ENCODE data around the gene AGPAT2.
"Not testable (repeated sequence)": the region's sequence is repeated elsewhere in the genome, so short reads cannot be mapped to it uniquely, and the experiment has no call there.

AGPAT2 gene

GRCh38 chr9:136720251-136720897, 33.1 kb upstream of the AGPAT2 start:
- DNase-seq (ENCODE audit: low read depth in 2 of 2) = no peak

DNA sequence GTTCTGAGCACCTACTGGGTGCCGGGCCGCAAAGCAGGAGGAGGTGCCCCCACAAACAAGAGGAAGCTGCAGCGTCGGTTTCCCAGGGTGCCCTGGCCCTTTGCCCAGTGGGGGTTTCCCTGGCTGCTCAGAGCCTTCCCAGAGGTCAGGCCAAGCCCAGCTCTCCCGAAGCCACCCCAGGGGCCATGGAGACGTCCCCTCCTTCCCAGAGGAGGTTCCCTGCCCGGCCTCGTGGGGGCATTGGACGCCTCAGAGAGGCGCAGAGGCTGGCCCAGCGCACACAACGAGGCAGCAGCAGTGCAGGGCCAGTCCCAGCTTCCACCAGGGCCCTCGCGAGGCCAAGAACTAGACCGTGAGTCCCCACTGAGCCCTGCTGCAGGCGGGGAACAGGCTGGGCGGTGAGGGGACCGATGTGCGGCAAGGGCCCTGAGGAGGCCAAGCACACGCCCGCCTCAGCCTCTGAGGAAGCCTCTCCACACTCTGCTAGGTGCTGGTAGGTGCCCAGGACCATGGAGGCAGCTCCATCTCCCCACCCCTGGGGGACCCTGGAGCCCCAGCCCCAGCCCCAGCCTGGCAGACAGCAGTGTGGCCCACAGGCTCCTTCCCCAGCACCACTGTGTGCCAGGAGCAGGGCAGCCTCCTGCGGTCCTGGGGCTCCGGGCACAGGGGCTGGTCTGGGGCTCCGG, 32.1 kb upstream of the AGPAT2 start:
- DNase-seq (ENCODE audit: low read depth in 2 of 2) = no peak

- DNase-seq (ENCODE audit: low read depth in 2 of 2) = no peak
Measured at GRCh38 chr9:136718345-136719194, 31.3 kb upstream of the AGPAT2 start.

DNA sequence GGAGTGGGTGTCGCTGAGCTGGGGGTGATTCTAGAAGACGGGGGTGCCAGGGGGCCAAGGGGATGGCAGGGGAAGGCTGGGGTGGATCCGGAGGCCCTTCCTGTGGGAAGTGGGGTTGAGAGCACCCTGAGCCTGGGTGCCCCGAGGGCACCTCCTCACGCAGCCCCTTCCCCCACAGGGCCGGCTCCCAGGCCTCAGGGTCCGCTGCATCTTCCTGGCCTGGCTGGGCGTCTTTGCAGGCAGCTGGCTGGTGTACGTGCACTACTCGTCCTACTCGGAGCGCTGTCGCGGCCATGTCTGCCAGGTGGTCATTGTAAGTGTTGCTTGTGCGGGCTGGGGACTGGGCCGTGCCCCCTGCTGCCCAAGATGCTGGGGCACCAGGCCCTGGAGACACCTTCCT, 30.1 kb upstream of the AGPAT2 start:
- DNase-seq (ENCODE audit: low read depth in 2 of 2) = no peak

DNA sequence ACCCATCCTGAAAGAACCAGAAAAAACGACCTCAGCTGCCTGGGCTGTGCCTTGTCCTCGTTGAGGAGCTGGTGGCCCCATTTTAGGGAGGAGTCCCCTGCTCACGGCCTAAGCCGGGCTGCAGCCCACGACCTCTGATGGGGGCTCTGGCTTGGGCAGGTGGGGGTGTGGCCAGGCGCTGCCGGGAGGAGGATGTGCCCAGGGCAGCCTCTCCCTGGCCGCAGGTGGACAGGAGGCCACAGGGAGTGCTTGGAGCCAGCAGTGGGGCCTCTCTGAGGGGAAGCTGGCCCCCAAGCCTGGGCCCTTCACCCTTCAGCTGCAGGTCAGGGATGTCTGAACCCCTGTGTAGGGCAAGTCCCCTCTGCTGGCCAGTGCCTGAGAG, 27.6 kb upstream of the AGPAT2 start:
- no peak for DNase-seq (ENCODE audit: low read depth in 2 of 2)

DNA sequence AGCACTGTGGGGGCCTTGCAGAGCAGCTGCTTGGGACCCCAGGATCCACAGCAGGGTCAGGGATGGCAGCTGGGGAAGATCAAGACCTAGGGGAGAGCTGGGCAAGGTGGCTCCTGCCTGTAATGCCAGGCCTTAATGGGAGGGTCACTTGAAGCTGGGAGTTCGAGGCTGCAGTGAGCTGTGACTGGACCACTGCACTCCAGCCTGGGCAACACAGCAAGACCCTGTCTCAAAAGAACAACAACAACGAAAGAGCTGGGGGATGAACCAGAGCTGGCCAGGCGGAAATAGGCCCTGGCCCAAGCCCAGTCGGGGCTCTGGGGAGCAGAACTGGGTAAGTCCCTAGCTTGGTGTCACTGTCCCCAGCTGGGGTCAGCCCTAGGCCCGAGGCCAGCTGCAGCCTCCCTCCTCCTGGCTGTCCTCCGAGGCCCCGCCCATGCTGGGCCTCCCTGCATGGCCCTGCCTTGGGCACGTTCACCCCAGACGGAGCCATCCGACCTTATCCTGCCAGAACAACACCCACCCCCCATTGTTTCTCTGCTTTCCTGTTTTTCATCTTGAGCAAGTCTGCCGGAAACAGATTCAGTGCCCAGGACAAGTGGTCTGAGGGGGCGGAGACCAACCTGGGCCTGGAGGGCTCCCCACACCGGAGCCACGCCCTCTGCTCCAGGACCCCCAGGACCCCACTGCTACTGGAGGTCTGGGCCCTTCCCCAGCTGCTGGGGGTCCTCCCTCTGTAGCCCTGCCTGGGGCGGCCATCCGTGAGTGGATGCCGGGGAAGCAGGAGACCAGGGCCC, 27.0 kb upstream of the AGPAT2 start:
- no peak for DNase-seq (ENCODE audit: low read depth in 2 of 2)

DNA sequence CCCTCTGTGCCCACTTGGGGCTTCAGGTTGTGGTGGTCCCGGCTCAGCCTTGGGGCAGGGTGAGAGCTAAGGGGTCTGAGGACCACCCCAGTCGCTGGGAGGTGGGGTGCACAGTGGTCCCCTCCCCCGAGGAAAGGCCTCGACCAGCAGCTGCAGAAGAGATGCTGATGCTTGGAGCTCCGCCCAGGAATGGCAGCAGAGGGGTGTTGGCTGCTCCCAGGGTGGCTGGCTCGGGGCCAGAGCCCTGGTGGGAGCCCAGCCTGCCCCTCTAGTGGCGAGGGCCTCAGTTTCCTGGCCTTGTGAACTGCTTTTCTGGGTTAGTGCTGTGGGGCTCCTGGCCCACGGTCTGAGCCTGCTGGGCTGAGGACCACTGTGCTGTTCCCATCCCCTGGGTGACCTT, 26.3 kb upstream of the AGPAT2 start:
- no peak for DNase-seq (ENCODE audit: low read depth in 2 of 2)

DNA sequence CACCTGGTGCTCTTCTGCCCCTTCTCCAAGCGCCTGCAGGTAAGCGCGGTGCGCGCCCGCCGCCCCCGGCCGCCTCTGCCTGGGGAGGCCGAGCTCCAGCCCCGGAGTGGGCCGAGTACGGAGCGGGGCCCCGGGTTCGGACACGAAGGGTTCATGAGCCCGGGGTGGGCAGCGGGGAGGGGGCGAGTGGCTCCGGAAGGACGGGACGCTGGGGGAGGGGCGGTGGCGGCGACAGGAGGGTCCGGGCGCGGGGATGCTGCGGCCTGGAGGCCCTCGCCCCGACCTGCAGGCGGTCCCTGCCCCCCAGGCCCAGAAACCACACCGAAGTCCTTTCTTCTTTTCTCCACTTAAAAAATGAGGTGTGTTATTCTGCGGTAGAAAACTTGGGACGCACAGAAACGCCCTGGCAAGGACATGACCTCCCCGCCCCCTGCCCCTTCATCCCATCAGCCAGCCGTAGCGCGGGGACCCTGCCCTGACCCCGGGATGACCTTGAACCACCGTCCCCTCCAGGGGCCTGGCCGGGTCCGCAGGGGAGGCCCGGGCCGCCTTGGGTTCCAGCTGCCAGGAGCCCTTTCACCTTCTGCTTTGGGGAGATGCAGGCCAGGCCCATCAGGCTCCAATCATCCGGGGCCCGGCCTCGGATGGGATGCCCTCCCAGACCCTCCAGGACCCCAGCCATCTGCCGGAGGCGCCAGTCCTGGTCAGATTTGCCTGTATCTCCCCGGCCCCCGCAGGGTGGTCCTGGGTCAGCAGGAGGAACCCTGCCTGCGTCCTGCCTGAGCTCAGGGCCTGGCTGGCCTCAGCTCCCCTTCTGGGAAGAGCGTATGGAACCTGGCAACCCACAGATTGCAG, 25.7 kb upstream of the AGPAT2 start:
- no peak for DNase-seq (ENCODE audit: low read depth in 2 of 2)

DNA sequence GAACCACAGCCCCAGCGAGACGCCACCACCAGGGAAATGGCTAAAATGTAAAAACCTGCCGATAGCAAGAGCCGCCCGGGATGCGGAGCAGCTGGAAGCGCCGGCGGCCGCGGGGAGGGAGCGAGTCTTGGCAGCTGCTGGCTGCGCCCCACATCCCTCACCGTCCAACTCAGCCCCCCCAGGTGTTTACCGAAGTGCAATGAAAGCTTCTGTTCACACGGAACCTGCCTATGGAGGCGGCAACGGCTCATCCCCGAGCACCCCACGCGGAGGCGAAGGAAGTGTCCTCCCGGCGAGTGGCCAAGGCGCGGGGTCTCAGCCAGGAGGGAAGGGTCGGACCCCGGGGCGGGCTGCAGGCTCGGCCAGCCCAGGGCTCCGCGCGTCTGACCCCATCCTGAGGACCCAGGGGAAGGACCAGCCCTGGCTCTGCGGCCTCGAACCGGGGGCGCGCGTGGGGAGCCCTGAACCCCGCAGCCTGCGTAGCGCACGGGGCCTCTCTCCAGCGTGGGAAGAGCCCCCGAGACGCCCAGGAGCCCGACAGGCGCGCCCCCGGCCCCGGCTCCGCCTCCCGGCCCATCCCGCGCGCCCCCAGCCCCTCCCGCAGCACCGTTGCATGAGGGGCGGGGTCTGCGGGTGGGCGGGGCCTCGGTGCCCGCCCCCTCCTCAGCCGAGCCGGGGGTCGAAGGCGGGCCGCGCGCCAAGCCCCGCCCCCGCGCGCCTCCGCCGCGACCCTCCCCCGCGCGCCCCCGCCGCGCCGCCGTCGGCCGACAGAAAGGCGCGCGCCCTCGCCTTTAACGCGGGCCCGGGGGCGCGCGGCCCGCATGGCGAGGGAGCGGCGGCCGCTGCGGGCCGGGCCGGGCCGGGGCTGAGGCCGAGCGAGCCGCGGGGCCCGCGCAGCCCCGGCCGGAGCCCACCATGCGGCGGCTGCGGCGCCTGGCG, 24.8 kb upstream of the AGPAT2 start, which contains the start of gene DIPK1B:
TSS of gene DIPK1B (plus strand) at position 822 of the 939 bp plus-strand sequence. CDS start at position 916, 94 bp downstream.
- DNase-seq (ENCODE audit: low read depth in 2 of 2) = no peak

DNA sequence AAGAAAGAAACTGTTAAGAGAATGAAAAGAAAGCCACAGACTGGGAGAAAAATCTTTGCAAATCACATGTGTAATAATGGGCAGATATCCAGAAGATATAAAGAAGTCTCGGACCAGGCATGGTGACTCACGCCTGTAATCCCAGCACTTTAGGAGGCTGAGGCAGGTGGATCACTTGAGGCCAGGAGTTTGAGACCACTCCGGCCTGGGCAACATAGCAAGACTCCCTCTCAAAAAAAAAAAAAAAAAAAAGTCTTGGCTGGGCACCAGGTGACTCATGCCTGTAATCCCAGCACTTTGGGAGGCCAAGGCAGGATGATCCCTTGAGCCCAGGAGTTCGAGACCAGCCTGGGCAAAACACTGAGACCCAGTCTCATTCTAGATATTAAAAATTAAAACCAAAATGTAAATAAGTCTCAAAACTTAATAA, 24.0 kb upstream of the AGPAT2 start:
- not testable (repeated sequence) for DNase-seq (ENCODE audit: low read depth in 2 of 2)

- no peak for DNase-seq (ENCODE audit: low read depth in 2 of 2)
Measured at GRCh38 chr9:136710543-136710942, 23.3 kb upstream of the AGPAT2 start.

DNA sequence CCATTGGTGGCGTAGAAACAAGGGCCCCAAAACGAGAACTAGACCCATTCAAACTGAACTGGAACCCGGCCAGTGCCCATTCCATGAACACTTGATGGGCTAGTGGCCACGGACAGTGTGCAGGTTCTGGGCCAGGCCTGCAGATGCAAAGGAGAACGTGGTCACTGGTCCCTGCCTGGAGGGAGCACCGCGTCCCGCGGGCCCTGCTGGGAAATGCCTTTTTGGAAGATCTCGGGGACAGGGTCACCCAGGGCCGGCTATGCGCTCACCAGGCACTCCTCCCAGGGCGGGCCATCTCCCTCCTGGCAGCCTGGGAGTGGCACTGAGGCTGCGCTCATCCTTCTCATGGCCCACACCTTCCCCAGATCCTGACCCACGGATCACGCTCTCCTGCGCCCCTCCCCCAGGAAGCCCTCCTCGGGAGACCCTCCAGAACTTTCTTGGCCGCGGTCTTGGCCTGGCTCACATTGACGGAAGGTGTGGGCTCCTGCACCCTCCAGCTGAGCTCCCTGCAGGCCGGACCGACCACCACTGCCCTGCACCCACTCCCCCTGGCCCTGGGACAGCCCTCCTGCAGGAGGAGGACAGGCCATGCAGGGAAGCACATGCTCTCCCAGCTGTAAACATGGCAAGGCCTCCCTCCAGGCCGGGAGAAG, 22.3 kb upstream of the AGPAT2 start:
- DNase-seq (ENCODE audit: low read depth in 2 of 2) = no peak

- no peak for DNase-seq (ENCODE audit: low read depth in 2 of 2)
Measured at GRCh38 chr9:136707849-136708517, 20.7 kb upstream of the AGPAT2 start.

- no peak for DNase-seq (ENCODE audit: low read depth in 2 of 2)
Measured at GRCh38 chr9:136707011-136707410, 19.8 kb upstream of the AGPAT2 start.

GRCh38 chr9:136705564-136705963, 18.3 kb upstream of the AGPAT2 start:
- DNase-seq (ENCODE audit: low read depth in 2 of 2) = no peak

DNA sequence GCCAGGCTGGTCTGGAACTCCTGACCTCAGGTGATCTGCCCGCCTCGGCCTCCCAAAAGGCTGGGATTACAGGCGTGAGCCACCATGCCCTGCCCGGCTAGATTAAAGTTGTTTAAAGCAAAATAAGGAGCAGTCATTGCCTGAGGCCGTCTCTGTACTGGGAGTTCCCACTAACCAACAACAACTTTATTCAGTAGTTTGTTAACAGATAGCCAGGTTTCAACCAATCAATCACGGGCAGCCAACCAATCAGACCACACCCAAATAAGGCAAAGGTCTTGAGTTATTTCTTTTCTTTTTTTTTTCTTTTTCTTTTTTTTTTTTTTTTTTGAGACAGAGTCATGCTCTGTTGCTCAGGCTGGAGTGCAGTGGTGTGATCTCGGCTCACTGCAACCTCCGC, 17.5 kb upstream of the AGPAT2 start:
- DNase-seq (ENCODE audit: low read depth in 2 of 2) = not testable (repeated sequence)

DNA sequence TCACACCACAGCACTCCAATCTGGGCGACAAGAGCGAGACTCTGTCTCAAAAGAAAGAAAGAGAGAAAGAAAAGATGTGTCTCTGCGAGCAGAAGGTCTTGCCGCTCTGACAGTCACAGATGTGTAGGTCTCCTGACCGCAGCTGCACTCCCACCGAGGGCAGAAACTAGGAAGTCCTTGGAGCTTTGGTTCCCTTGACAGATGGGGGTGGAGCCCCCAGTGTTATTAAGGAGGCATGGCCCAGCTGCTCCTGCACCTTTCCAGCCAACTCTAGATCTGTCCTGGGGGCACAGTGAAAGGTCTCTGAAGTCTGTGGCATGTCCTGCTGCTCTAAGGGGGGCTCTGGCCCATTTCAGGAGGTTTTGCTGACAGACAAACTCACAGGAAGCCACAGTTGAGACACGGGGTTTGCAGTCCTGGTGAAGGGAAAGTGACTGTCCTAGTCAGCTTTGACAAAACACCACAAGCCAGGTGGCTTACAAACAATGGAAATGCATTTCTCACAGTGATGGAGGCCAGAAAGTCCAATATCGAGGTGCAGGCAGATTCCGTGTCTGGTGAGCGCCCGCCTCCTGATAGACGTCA, 16.1 kb upstream of the AGPAT2 start:
- DNase-seq (ENCODE audit: low read depth in 2 of 2) = no peak

GRCh38 chr9:136701668-136702053, 14.4 kb upstream of the AGPAT2 start:
- DNase-seq (ENCODE audit: low read depth in 2 of 2) = no peak

All from stimulated activated CD8-positive, alpha-beta memory T cell treated with anti-CD3 and anti-CD28 coated beads, Interleukin-7, amount 100 ng/mL, for 4 hours (primary cell).